Endothelial cell of umbilical vein (primary cell): ENCODE results near the gene MLLT1. TPM values are rescaled to one million over a fixed set of nuclear protein-coding genes. Genes with fewer than 3 reads are reported as not detected.

ENCODE experiments used
- BruUV-seq: library from RNA; stranded (reverse); fragments of 400-500 nt; replicated peaks from 2 replicates; lab custom pipeline; 2021; lab: Mats Ljungman, UMichigan
- CTCF ChIA-PET: fragments of 300-600, 350-600 bp; sonication (Branson Sonifier 250); formaldehyde crosslinking; loops from one replicate; lab custom pipeline; 2021; ENCODE audit warnings: antibody characterized with exemption, inconsistent platforms; lab: Charles Lee
- POLR2A ChIA-PET: fragments of 300-600, 350-600 bp; sonication (Branson Sonifier 250); formaldehyde crosslinking; loops from one replicate; lab custom pipeline; 2021; ENCODE audit warnings: antibody characterized with exemption, inconsistent platforms; lab: Charles Lee
- DNase-seq: peaks from one replicate; pipeline ENCODE4 v3.0.0-alpha.2; 2011; ENCODE audit warnings: low read depth, low spot score
- FAIRE-seq: peaks from 2 replicates; lab custom pipeline; 2011; peaks lifted over from hg19 to GRCh38; lab: Jason Lieb, UNC
- H2AFZ ChIP-seq: 2 replicates; pipeline ENCODE4 v1.6.0; 2012; ENCODE audit warnings: low read depth, low read length, control low read depth, inconsistent platforms
- H3K27ac ChIP-seq: 2 replicates; pipeline ENCODE4 v1.5.1; 2011; ENCODE audit warnings: low read depth, mild to moderate bottlenecking, control low read depth, low read length, moderate library complexity; ENCODE audit not compliant: insufficient read depth
- H3K27me3 ChIP-seq, 2 experiments: 2 replicates each; pipeline versions ENCODE4 v1.6.0 to v1.6.1; 2011; ENCODE audit warnings: low read length in 2 of 2, mixed read lengths in 1 of 2; ENCODE audit not compliant: control insufficient read depth in 2 of 2, insufficient read depth in 2 of 2
- H3K36me3 ChIP-seq, 2 experiments: 2 replicates in 1 of 2; 3 replicates in 1 of 2; pipeline ENCODE4 v1.5.1; 2011; ENCODE audit warnings: low read length in 2 of 2, mild to moderate bottlenecking in 1 of 2, moderate library complexity in 1 of 2; ENCODE audit not compliant: control insufficient read depth in 2 of 2, insufficient read depth in 2 of 2; ENCODE audit errors: extremely low read depth in 1 of 2
- H3K4me1 ChIP-seq: 3 replicates; pipeline ENCODE4 v1.5.1; 2011; ENCODE audit warnings: mild to moderate bottlenecking, low read length; ENCODE audit not compliant: control insufficient read depth, insufficient read depth; ENCODE audit errors: extremely low read depth
- H3K4me2 ChIP-seq: 2 replicates; pipeline ENCODE4 v1.6.1; 2011; ENCODE audit warnings: low read length, control low read depth, mixed read lengths; ENCODE audit not compliant: insufficient read depth
- H3K4me3 ChIP-seq, 3 experiments: fragments of 200-600 bp in 1 of 3; sonication (generic), shearing (Covaris generic) in 1 of 3; replicated peaks in 1 of 3; 2 replicates each; pipeline ENCODE4 v1.5.1; 2011 to 2016; ENCODE audit warnings: control low read depth in 3 of 3, low read length in 3 of 3, mild to moderate bottlenecking in 2 of 3, inconsistent platforms in 1 of 3, low read depth in 1 of 3, moderate library complexity in 1 of 3; ENCODE audit not compliant: insufficient read depth in 1 of 3
- H3K79me2 ChIP-seq: 2 replicates; pipeline ENCODE4 v1.6.0; 2012; ENCODE audit warnings: low read length, inconsistent platforms; ENCODE audit not compliant: control insufficient read depth, insufficient read depth
- H3K9ac ChIP-seq: replicated peaks from 2 replicates; pipeline ENCODE3; 2011; ENCODE audit warnings: low read length, control low read depth; ENCODE audit not compliant: insufficient read depth; ENCODE audit errors: extremely low read depth
- H3K9me1 ChIP-seq: replicated peaks from 3 replicates; pipeline ENCODE4 v1.6.0; 2011; ENCODE audit warnings: mild to moderate bottlenecking, low read length; ENCODE audit not compliant: control insufficient read depth, insufficient read depth; ENCODE audit errors: extremely low read depth
- H3K9me3 ChIP-seq: replicated peaks from 2 replicates; pipeline ENCODE4 v1.5.1; 2012; ENCODE audit warnings: low read length, inconsistent platforms; ENCODE audit not compliant: control insufficient read depth, insufficient read depth
- H4K20me1 ChIP-seq: replicated peaks from 2 replicates; pipeline ENCODE3; 2011; ENCODE audit warnings: mild to moderate bottlenecking, low read length; ENCODE audit not compliant: control insufficient read depth, insufficient read depth; ENCODE audit errors: extremely low read depth
- CTCF ChIP-seq, 2 donors: IDR thresholded peaks; 1 replicate in 1 of 2; 2 replicates in 1 of 2; pipeline ENCODE4 v1.5.1; 2011; ENCODE audit warnings: low read length in 2 of 2, mild to moderate bottlenecking in 2 of 2, moderate library complexity in 2 of 2, control low read depth in 1 of 2, inconsistent platforms in 1 of 2, low read depth in 1 of 2; ENCODE audit not compliant: insufficient read depth in 1 of 2; ENCODE audit errors: extremely low read depth in 1 of 2
- EZH2 ChIP-seq: IDR thresholded peaks from 2 replicates; pipeline ENCODE4 v1.6.1; 2012; ENCODE audit warnings: borderline replicate concordance, low read depth, mild to moderate bottlenecking, moderate library complexity, low read length, inconsistent platforms; ENCODE audit not compliant: severe bottlenecking
- FOS ChIP-seq: IDR thresholded peaks from 2 replicates; pipeline ENCODE4 v1.6.1; 2011; ENCODE audit warnings: mild to moderate bottlenecking, low read length, moderate library complexity, borderline replicate concordance; ENCODE audit not compliant: insufficient read depth
- GATA2 ChIP-seq: IDR thresholded peaks from 2 replicates; pipeline ENCODE4 v1.7.0; 2011; ENCODE audit warnings: low read depth, mild to moderate bottlenecking, moderate library complexity, mixed read lengths, low read length; ENCODE audit not compliant: insufficient read length, insufficient read depth
- JUN ChIP-seq: IDR thresholded peaks from 2 replicates; pipeline ENCODE4 v1.6.1; 2011; ENCODE audit warnings: borderline replicate concordance, low read depth; ENCODE audit not compliant: insufficient read length, insufficient read depth
- MAX ChIP-seq: IDR thresholded peaks from 2 replicates; pipeline ENCODE4 v1.6.1; 2011; ENCODE audit not compliant: insufficient read depth, insufficient read length
- MYC ChIP-seq: IDR thresholded peaks from one replicate; pipeline ENCODE4 v1.6.1; 2011; ENCODE audit warnings: mild to moderate bottlenecking, low read depth, low read length
- POLR2A ChIP-seq: IDR thresholded peaks from 2 replicates; pipeline ENCODE4 v1.6.1; 2012; ENCODE audit warnings: low read depth, mild to moderate bottlenecking, control low read depth, low read length
- POLR2AphosphoS5 ChIP-seq: IDR thresholded peaks from 2 replicates; pipeline ENCODE4 v1.6.1; 2012; ENCODE audit warnings: low read depth, mild to moderate bottlenecking, control low read depth, low read length, moderate library complexity; ENCODE audit not compliant: insufficient read depth
- dilution Hi-C: fragments of 300-500 bp; cut with MboI; formaldehyde crosslinking; loops from one replicate; pipeline ENCODE4 v1.15.0; 2019; ENCODE audit warnings: low sequenced_read_pairs; ENCODE audit not compliant: extremely low pct_ligation_motif_present
- intact Hi-C: fragments of 100-400 bp; cut with micrococcal nuclease; formaldehyde crosslinking; loops from one replicate; pipeline ENCODE4 v1.10.0; 2022
- polyA plus RNA-seq, 4 experiments: library from polyadenylated mRNA; depleted of rRNA in 3 of 4; stranded (reverse) in 3 of 4; unstranded in 1 of 4; fragments of >200 nt; gene quantifications; 2 replicates each; pipeline versions ENCODE4 v1.2.1 to v1.2.3, GENCODE V29; 2011 to 2012; ENCODE audit warnings: missing spikeins in 1 of 4
- total RNA-seq: library from RNA; stranded (reverse); gene quantifications from 2 replicates; pipeline ENCODE4 v1.2.3, GENCODE V29; 2021

Gene MLLT1
- total and polyA plus RNA-seq, 2 donors (not counting 3 experiments of a cell fraction or from before 2014, with no cell fraction given), result 43.9 to 84.8 TPM

- no peak overlapping the region for H2AFZ ChIP-seq
- no peak overlapping the region for H3K4me3 ChIP-seq
- no TSS peak for BruUV-seq
- H3K9ac ChIP-seq, result no peak overlapping the region
- H3K36me3 ChIP-seq, result no peaks in the 10 kb centered on the region
- no peak overlapping the region for H3K4me2 ChIP-seq
- no peaks in the 10 kb centered on the region for H4K20me1 ChIP-seq
- POLR2A ChIA-PET, result interaction anchor here (0.5 kb wide), 1 partner anchor 17 kb away, joined by 4 read pairs; no protein-coding TSS in a partner anchor
- FAIRE-seq (no peak), DNase-seq (no peak)
- CTCF ChIA-PET, result interaction anchor here (1.4 kb wide), 1 partner anchor 21 kb away, joined by 3 read pairs; no protein-coding TSS in a partner anchor
- peaks cover 70% of the 10 kb centered on the region for H3K79me2 ChIP-seq
- peak overlapping the region; percentile 99 for H3K27ac ChIP-seq
- dilution Hi-C loops (no loop called here), intact Hi-C loops (no loop called here)
- H3K4me1 ChIP-seq, result peaks cover 66% of the 10 kb centered on the region
- H3K27me3 ChIP-seq, result no peaks in the 10 kb centered on the region
- TF ChIP-seq MAX (no peak), MYC (no peak), JUN (no peak), CTCF (IDR thresholded peaks at IDR 0.05; ENCODE audit: extremely low read depth in 1 of 2, insufficient read depth in 1 of 2, low read depth in 1 of 2, low read length in 2 of 2) (no peak), POLR2A (no peak), EZH2 (no peak), GATA2 (no peak), POLR2AphosphoS5 (no peak), FOS (no peak)
- no peaks in the 10 kb centered on the region for H3K9me3 ChIP-seq
- no peaks in the 10 kb centered on the region for H3K9me1 ChIP-seq
Observed at GRCh38 chr19:6239871-6240676, 39.7 kb downstream of the MLLT1 start.
